ENCODE data around the gene ADAD2.

Gene ADAD2

GRCh38 chr16:84183911-84184591 lies 6.9 kb upstream of the ADAD2 start:
- Histone ChIP-seq H3K4me3 (ENCODE audit: low read length in 2 of 2) (no peak overlapping the region), H3K27ac (ENCODE audit: low read length) (no peak overlapping the region), H3K9me3 (ENCODE audit: control insufficient read depth in 2 of 2, low read length in 2 of 2) (no peaks in the 10 kb centered on the region), H3K4me1 (ENCODE audit: control insufficient read depth, insufficient read depth, low read length) (peaks cover 16% of the 10 kb centered on the region), H3K9ac (ENCODE audit: low read length in 2 of 2) (no peak overlapping the region), H3K27me3 (ENCODE audit: control insufficient read depth in 1 of 2, insufficient read depth in 2 of 2, low read length in 2 of 2) (no peaks in the 10 kb centered on the region), H3K36me3 (ENCODE audit: control insufficient read depth in 2 of 2, insufficient read depth in 2 of 2, low read length in 2 of 2) (peaks cover 11 to 23% of the 10 kb centered on the region in 2 donors)

- peaks cover 11 to 23% of the 10 kb centered on the region in 2 donors for H3K36me3 ChIP-seq (ENCODE audit: control insufficient read depth in 2 of 2, insufficient read depth in 2 of 2, low read length in 2 of 2)
- H3K4me3 ChIP-seq (ENCODE audit: low read length in 2 of 2), result no peak overlapping the region
- H3K9ac ChIP-seq (ENCODE audit: low read length in 2 of 2), result no peak overlapping the region
- H3K9me3 ChIP-seq (ENCODE audit: control insufficient read depth in 2 of 2, low read length in 2 of 2), result no peaks in the 10 kb centered on the region
- no peaks in the 10 kb centered on the region for H3K27me3 ChIP-seq (ENCODE audit: control insufficient read depth in 1 of 2, insufficient read depth in 2 of 2, low read length in 2 of 2)
- H3K27ac ChIP-seq (ENCODE audit: low read length), result no peak overlapping the region
- H3K4me1 ChIP-seq (ENCODE audit: control insufficient read depth, insufficient read depth, low read length), result peaks cover 14% of the 10 kb centered on the region
Observed at GRCh38 chr16:84184775-84185174, 6.2 kb upstream of the ADAD2 start.

GRCh38 chr16:84186685-84187437 lies 4.1 kb upstream of the ADAD2 start, which contains the start of gene TAF1C:
Gene TAF1C, minus strand, starts transcription at chr16:84187057. Its CDS starts 2,069 bp downstream, at chr16:84184988.
- H3K4me1 ChIP-seq (ENCODE audit: control insufficient read depth, insufficient read depth, low read length), result peaks cover 14% of the 10 kb centered on the region
- H3K36me3 ChIP-seq (ENCODE audit: control insufficient read depth in 2 of 2, insufficient read depth in 2 of 2, low read length in 2 of 2), result peaks cover 4 to 16% of the 10 kb centered on the region in 2 donors
- no peaks in the 10 kb centered on the region for H3K27me3 ChIP-seq (ENCODE audit: control insufficient read depth in 1 of 2, insufficient read depth in 2 of 2, low read length in 2 of 2)
- peak within 1 kb of the TSS; percentile 93 to 97 for H3K4me3 ChIP-seq (ENCODE audit: low read length in 2 of 2)
- peak within 1 kb of the TSS; percentile 89 for H3K9ac ChIP-seq (ENCODE audit: low read length in 2 of 2)
- H3K27ac ChIP-seq (ENCODE audit: low read length), result peak within 1 kb of the TSS; percentile 53
- H3K9me3 ChIP-seq (ENCODE audit: control insufficient read depth in 2 of 2, low read length in 2 of 2), result no peaks in the 10 kb centered on the region

- Histone ChIP-seq H3K36me3 (ENCODE audit: control insufficient read depth in 2 of 2, insufficient read depth in 2 of 2, low read length in 2 of 2) (no peaks in the 10 kb centered on the region), H3K27ac (ENCODE audit: low read length) (no peak overlapping the region), H3K9ac (ENCODE audit: low read length in 2 of 2) (no peak overlapping the region), H3K4me3 (ENCODE audit: low read length in 2 of 2) (no peak overlapping the region), H3K4me1 (ENCODE audit: control insufficient read depth, insufficient read depth, low read length) (peaks cover 5% of the 10 kb centered on the region), H3K27me3 (ENCODE audit: control insufficient read depth in 1 of 2, insufficient read depth in 2 of 2, low read length in 2 of 2) (peaks cover 0 to 4% of the 10 kb centered on the region in 2 donors), H3K9me3 (ENCODE audit: control insufficient read depth in 2 of 2, low read length in 2 of 2) (no peaks in the 10 kb centered on the region)
Observed at GRCh38 chr16:84191466-84191865, 509 bp downstream of the ADAD2 start.

GRCh38 chr16:84193480-84193879 lies 2.5 kb downstream of the ADAD2 start:
- Histone ChIP-seq H3K4me1 (ENCODE audit: control insufficient read depth, insufficient read depth, low read length) (no peaks in the 10 kb centered on the region), H3K27ac (ENCODE audit: low read length) (no peak overlapping the region), H3K4me3 (ENCODE audit: low read length in 2 of 2) (no peak overlapping the region), H3K36me3 (ENCODE audit: control insufficient read depth in 2 of 2, insufficient read depth in 2 of 2, low read length in 2 of 2) (no peaks in the 10 kb centered on the region), H3K9ac (ENCODE audit: low read length in 2 of 2) (no peak overlapping the region), H3K9me3 (ENCODE audit: control insufficient read depth in 2 of 2, low read length in 2 of 2) (no peaks in the 10 kb centered on the region), H3K27me3 (ENCODE audit: control insufficient read depth in 1 of 2, insufficient read depth in 2 of 2, low read length in 2 of 2) (peaks cover 0 to 5% of the 10 kb centered on the region in 2 donors)

GRCh38 chr16:84194018-84194417 lies 3.1 kb downstream of the ADAD2 start:
- Histone ChIP-seq H3K27me3 (ENCODE audit: control insufficient read depth in 1 of 2, insufficient read depth in 2 of 2, low read length in 2 of 2) (peaks cover 0 to 5% of the 10 kb centered on the region in 2 donors), H3K9ac (ENCODE audit: low read length in 2 of 2) (no peak overlapping the region), H3K36me3 (ENCODE audit: control insufficient read depth in 2 of 2, insufficient read depth in 2 of 2, low read length in 2 of 2) (no peaks in the 10 kb centered on the region), H3K4me1 (ENCODE audit: control insufficient read depth, insufficient read depth, low read length) (no peaks in the 10 kb centered on the region), H3K27ac (ENCODE audit: low read length) (no peak overlapping the region), H3K9me3 (ENCODE audit: control insufficient read depth in 2 of 2, low read length in 2 of 2) (no peaks in the 10 kb centered on the region), H3K4me3 (ENCODE audit: low read length in 2 of 2) (no peak overlapping the region)

- Histone ChIP-seq H3K9me3 (ENCODE audit: control insufficient read depth in 2 of 2, low read length in 2 of 2) (no peaks in the 10 kb centered on the region), H3K9ac (ENCODE audit: low read length in 2 of 2) (no peak overlapping the region), H3K36me3 (ENCODE audit: control insufficient read depth in 2 of 2, insufficient read depth in 2 of 2, low read length in 2 of 2) (no peaks in the 10 kb centered on the region), H3K4me3 (ENCODE audit: low read length in 2 of 2) (no peak overlapping the region), H3K27me3 (ENCODE audit: control insufficient read depth in 1 of 2, insufficient read depth in 2 of 2, low read length in 2 of 2) (peaks cover 0 to 5% of the 10 kb centered on the region in 2 donors), H3K27ac (ENCODE audit: low read length) (no peak overlapping the region), H3K4me1 (ENCODE audit: control insufficient read depth, insufficient read depth, low read length) (no peaks in the 10 kb centered on the region)
Observed at GRCh38 chr16:84194470-84195200, 3.7 kb downstream of the ADAD2 start.

- H3K9ac ChIP-seq (ENCODE audit: low read length in 2 of 2), result no peak overlapping the region
- no peaks in the 10 kb centered on the region for H3K9me3 ChIP-seq (ENCODE audit: control insufficient read depth in 2 of 2, low read length in 2 of 2)
- H3K27me3 ChIP-seq (ENCODE audit: control insufficient read depth in 1 of 2, insufficient read depth in 2 of 2, low read length in 2 of 2), result peaks cover 0 to 5% of the 10 kb centered on the region in 2 donors
- H3K4me1 ChIP-seq (ENCODE audit: control insufficient read depth, insufficient read depth, low read length), result no peaks in the 10 kb centered on the region
- H3K36me3 ChIP-seq (ENCODE audit: control insufficient read depth in 2 of 2, insufficient read depth in 2 of 2, low read length in 2 of 2), result no peaks in the 10 kb centered on the region
- no peak overlapping the region for H3K27ac ChIP-seq (ENCODE audit: low read length)
- no peak overlapping the region for H3K4me3 ChIP-seq (ENCODE audit: low read length in 2 of 2)
Observed at GRCh38 chr16:84195201-84196093, 4.5 kb downstream of the ADAD2 start.

GRCh38 chr16:84196101-84196500 lies 5.1 kb downstream of the ADAD2 start:
- H3K9me3 ChIP-seq (ENCODE audit: control insufficient read depth in 2 of 2, low read length in 2 of 2), result no peaks in the 10 kb centered on the region
- no peaks in the 10 kb centered on the region for H3K36me3 ChIP-seq (ENCODE audit: control insufficient read depth in 2 of 2, insufficient read depth in 2 of 2, low read length in 2 of 2)
- no peak overlapping the region for H3K9ac ChIP-seq (ENCODE audit: low read length in 2 of 2)
- H3K27me3 ChIP-seq (ENCODE audit: control insufficient read depth in 1 of 2, insufficient read depth in 2 of 2, low read length in 2 of 2), result peaks cover 0 to 5% of the 10 kb centered on the region in 2 donors
- H3K27ac ChIP-seq (ENCODE audit: low read length), result no peak overlapping the region
- H3K4me1 ChIP-seq (ENCODE audit: control insufficient read depth, insufficient read depth, low read length), result no peaks in the 10 kb centered on the region
- no peak overlapping the region for H3K4me3 ChIP-seq (ENCODE audit: low read length in 2 of 2)

All from stomach smooth muscle (tissue), 2 donors.